ENCODE results near the gene DUSP23. TPM values are rescaled to one million over a fixed set of nuclear protein-coding genes. Genes with fewer than 3 reads are reported as not detected.
A peak's percentile ranks its signal among the peaks of the same experiment; 100 is the strongest.

Gene DUSP23
- total RNA-seq (2014; rRNA removed; shearing (Covaris generic)) (50.8 and 56.3 TPM in 2 replicates), polyA plus RNA-seq (2016; fragmentation: Nextera tagmentation; extraction: Ambion mirVana) (95.3 and 97.6 TPM in 2 replicates)
- long read RNA-seq, transcript DUSP23-201 (2 exons, 756 nt), result major isoform, 23 of 47 reads
- long read RNA-seq, transcript DUSP23-202 (3 exons, 694 nt), result major isoform, 23 of 47 reads
- long read RNA-seq, partial matches to known transcripts, result 0 of 47 reads
- long read RNA-seq, other reads (novel, unspliced or antisense), result 0 of 47 reads

DNA sequence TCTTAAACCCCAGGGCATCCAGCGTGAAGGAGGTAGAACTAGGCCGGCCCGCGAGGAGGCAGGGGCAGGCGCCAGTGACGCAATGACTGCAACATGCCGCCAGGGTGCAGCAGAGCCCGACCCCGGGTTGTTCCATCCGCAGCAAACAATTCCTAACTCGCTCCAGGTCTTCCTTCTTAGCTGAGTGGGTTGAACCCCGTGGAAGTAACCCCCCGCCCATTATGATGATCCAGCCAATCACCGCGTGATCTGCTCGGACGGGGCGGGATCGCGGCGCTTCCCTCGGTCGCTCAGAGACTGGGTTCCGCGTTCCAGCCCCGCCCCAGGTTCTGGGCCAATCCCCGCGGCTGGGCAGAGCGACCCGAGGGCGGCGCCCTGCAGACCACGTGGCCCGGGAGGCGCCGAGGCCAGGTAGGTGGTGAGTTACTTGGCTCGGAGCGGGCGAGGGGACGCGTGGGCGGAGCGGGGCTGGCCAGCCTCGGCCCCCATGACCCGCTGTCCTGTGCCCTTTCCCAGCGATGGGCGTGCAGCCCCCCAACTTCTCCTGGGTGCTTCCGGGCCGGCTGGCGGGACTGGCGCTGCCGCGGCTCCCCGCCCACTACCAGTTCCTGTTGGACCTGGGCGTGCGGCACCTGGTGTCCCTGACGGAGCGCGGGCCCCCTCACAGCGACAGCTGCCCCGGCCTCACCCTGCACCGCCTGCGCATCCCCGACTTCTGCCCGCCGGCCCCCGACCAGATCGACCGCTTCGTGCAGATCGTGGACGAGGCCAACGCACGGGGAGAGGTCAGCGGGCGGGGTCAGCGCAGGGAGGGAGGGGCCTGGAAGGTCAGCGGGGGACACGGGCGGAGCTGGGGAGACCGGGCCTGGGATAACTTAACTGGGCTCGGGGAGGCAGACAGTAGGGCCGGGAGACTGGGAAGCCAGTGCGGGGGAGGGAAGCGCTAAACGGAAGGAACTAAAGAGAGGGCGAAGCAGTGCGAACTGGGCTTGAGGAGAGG is at the start of gene DUSP23:
Gene DUSP23 (plus strand): TSS at position 380 of the 1,000 bp plus-strand sequence. CDS start 139 bp downstream, at position 519.
- no peaks in the 10 kb centered on the region for H3K36me3 ChIP-seq (ENCODE audit: insufficient read depth)
- peak within 1 kb of the TSS; percentile 86 for H3K4me3 Mint-ChIP-seq
- H4K20me1 ChIP-seq (replicated peaks; ENCODE audit: insufficient read depth), result no peaks in the 10 kb centered on the region
- peaks cover 28% of the 10 kb centered on the region for H3K9me2 ChIP-seq (ENCODE audit: insufficient read depth)
- H3K36me3 Mint-ChIP-seq (ENCODE audit: low read depth), result peaks cover 27% of the 10 kb centered on the region
- ATAC-seq (peak; percentile 95), DNase-seq (ENCODE audit: low spot score) (peak; percentile 97)
- peaks cover 7% of the 10 kb centered on the region for H3K27me3 Mint-ChIP-seq (ENCODE audit: insufficient read depth, low read depth, poor library complexity)
- H3F3A ChIP-seq (replicated peaks; ENCODE audit: low read depth), result no peaks in the 10 kb centered on the region
- peak within 1 kb of the TSS; percentile 74 for H2AFZ ChIP-seq
- H3K4me1 Mint-ChIP-seq, result peaks cover 30% of the 10 kb centered on the region
- H3K4me1 ChIP-seq (ENCODE audit: insufficient read depth), result peaks cover 19% of the 10 kb centered on the region
- peaks cover 12% of the 10 kb centered on the region; the same call in 2 of the 3 replicates for H3K9me3 Mint-ChIP-seq
- TF ChIP-seq NANOG (IDR thresholded peaks at IDR 0.05; ENCODE audit: borderline replicate concordance) (no peak), POLR2AphosphoS5 (IDR thresholded peaks at IDR 0.05; ENCODE audit: low read depth) (peak; percentile 80), ZNF114 (CRISPR knock-in tag; IDR thresholded peaks at IDR 0.05) (no peak), ETS1 (IDR thresholded peaks at IDR 0.05) (no peak), CREB1 (CRISPR knock-in tag; IDR thresholded peaks at IDR 0.05; ENCODE audit: low read depth) (peak; percentile 83)
- TF ChIP-seq, protein P1, sequence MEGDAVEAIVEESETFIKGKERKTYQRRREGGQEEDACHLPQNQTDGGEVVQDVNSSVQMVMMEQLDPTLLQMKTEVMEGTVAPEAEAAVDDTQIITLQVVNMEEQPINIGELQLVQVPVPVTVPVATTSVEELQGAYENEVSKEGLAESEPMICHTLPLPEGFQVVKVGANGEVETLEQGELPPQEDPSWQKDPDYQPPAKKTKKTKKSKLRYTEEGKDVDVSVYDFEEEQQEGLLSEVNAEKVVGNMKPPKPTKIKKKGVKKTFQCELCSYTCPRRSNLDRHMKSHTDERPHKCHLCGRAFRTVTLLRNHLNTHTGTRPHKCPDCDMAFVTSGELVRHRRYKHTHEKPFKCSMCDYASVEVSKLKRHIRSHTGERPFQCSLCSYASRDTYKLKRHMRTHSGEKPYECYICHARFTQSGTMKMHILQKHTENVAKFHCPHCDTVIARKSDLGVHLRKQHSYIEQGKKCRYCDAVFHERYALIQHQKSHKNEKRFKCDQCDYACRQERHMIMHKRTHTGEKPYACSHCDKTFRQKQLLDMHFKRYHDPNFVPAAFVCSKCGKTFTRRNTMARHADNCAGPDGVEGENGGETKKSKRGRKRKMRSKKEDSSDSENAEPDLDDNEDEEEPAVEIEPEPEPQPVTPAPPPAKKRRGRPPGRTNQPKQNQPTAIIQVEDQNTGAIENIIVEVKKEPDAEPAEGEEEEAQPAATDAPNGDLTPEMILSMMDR (conservative IDR thresholded peaks at IDR 0.05; ENCODE audit: low read depth in 2 of 2), result peak; percentile 80 to 91
- no peak within 1 kb of the TSS for H3K27ac ChIP-seq (ENCODE audit: low read depth)
- H3K27ac Mint-ChIP-seq, result peak within 1 kb of the TSS; percentile 82
- H3K27me3 ChIP-seq (ENCODE audit: insufficient read depth), result no peaks in the 10 kb centered on the region
- H3K79me2 ChIP-seq (replicated peaks; ENCODE audit: insufficient read depth), result 0 out of 2 replicates have a peak, but pooled peaks cover 6% of the 10 kb centered on the region
- H3K4me3 ChIP-seq, result peak within 1 kb of the TSS; percentile 72
- H3K4me2 ChIP-seq, result peak within 1 kb of the TSS; percentile 83

DNA sequence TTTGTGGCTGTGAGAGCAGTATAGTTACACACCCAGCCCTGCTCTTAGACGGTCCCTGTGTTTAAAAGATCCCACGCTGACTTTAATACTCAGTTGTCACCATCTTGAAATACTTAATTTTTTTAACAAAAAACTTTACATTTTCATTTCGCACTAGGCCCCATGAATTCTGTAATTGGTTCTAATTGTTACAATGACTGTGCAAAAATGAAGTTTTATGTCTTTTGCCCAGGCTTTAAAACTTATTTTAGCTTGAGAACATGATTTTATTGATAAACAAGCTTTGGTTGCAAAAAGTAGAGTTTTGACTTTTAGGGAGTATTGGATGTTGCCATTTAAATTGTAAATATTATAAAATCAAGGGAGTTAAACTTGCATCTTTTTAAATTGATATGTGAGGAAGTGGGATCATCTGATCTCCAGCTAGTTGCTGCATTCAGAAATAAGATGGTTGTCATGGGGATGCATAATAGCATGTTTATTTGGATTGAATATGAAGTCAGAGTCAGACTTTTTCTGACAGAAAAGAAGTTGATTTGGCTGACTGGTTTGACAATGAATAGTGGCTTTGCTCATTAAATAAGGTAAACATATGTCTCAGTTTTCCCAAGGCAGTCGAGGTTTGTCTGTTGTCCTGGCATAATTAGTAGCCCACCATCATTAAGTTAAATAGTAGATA is 43.4 kb upstream of the DUSP23 start:
- no peaks in the 10 kb centered on the region for H3F3A ChIP-seq (replicated peaks; ENCODE audit: low read depth)
- DNase-seq (ENCODE audit: low spot score) (no peak), ATAC-seq (no peak)
- H3K4me1 ChIP-seq (ENCODE audit: insufficient read depth), result no peaks in the 10 kb centered on the region
- H3K79me2 ChIP-seq (replicated peaks; ENCODE audit: insufficient read depth), result no peaks in the 10 kb centered on the region
- no peaks in the 10 kb centered on the region for H3K27me3 Mint-ChIP-seq (ENCODE audit: insufficient read depth, low read depth, poor library complexity)
- H3K4me3 ChIP-seq, result no peak overlapping the region
- no peak overlapping the region for H2AFZ ChIP-seq
- H3K9me3 Mint-ChIP-seq, result peaks cover 11% of the 10 kb centered on the region; the same call in 2 of the 3 replicates
- no peaks in the 10 kb centered on the region for H4K20me1 ChIP-seq (replicated peaks; ENCODE audit: insufficient read depth)
- no peak overlapping the region for H3K4me2 ChIP-seq
- no peaks in the 10 kb centered on the region for H3K4me1 Mint-ChIP-seq
- no peaks in the 10 kb centered on the region for H3K36me3 ChIP-seq (ENCODE audit: insufficient read depth)
- H3K27ac Mint-ChIP-seq, result peak overlapping the region; percentile 8; the same call in 1 of the 2 replicates
- H3K27ac ChIP-seq (ENCODE audit: low read depth), result no peak overlapping the region
- no peaks in the 10 kb centered on the region; the same call in 2 of the 3 replicates for H3K36me3 Mint-ChIP-seq (ENCODE audit: low read depth)
- no peak overlapping the region for H3K4me3 Mint-ChIP-seq
- no peaks in the 10 kb centered on the region for H3K27me3 ChIP-seq (ENCODE audit: insufficient read depth)
- no peaks in the 10 kb centered on the region for H3K9me2 ChIP-seq (ENCODE audit: insufficient read depth)
- TF ChIP-seq ZNF331 (CRISPR knock-in tag; IDR thresholded peaks at IDR 0.05; ENCODE audit: low read depth) (no peak), ZNF114 (CRISPR knock-in tag; IDR thresholded peaks at IDR 0.05) (no peak), JUNB (IDR thresholded peaks at IDR 0.05; ENCODE audit: unreplicated experiment) (no peak), EZH2 (IDR thresholded peaks at IDR 0.05; ENCODE audit: low read depth, unreplicated experiment) (no peak), EZH2phosphoT487 (IDR thresholded peaks at IDR 0.05; ENCODE audit: unreplicated experiment) (no peak), CREB1 (CRISPR knock-in tag; IDR thresholded peaks at IDR 0.05; ENCODE audit: low read depth) (no peak), POLR2AphosphoS5 (IDR thresholded peaks at IDR 0.05; ENCODE audit: low read depth) (no peak), STAT1 (IDR thresholded peaks at IDR 0.05; ENCODE audit: unreplicated experiment) (no peak), ETS1 (IDR thresholded peaks at IDR 0.05) (no peak), NANOG (IDR thresholded peaks at IDR 0.05; ENCODE audit: borderline replicate concordance) (no peak)
- TF ChIP-seq, protein P1 (conservative IDR thresholded peaks at IDR 0.05; ENCODE audit: low read depth in 2 of 2), result no peak
